GM12878 (cell line): Measurements from ENCODE around the gene HK2. TPM values are rescaled to one million over a fixed set of nuclear protein-coding genes. Genes with fewer than 3 reads are reported as not detected.

Experiments
- ATAC-seq: fragments of 200-7000 bp; cut with Tn5 transposase; 3 replicates; pipeline ENCODE4 v1.9.1; 2020; ENCODE audit warnings: mild to moderate bottlenecking, moderate library complexity
- BruUV-seq: library from RNA; stranded (reverse); fragments of 400-500 nt; replicated peaks from 2 replicates; lab custom pipeline; 2021; lab: Mats Ljungman, UMichigan
- CTCF ChIA-PET: fragments of 300-600 bp; sonication (Branson Sonifier 250); formaldehyde crosslinking; extraction: SDS; loops from one replicate; lab custom pipeline; 2021; ENCODE audit warnings: inconsistent platforms; lab: Yijun Ruan, JAX
- POLR2A ChIA-PET: fragments of 350-600 bp; formaldehyde crosslinking; extraction: SDS; loops from one replicate; lab custom pipeline; 2021; ENCODE audit warnings: inconsistent platforms; lab: Charles Lee
- RAD21 ChIA-PET: fragments of 300-600 bp; sonication (Branson Sonifier 250); formaldehyde crosslinking; loops from one replicate; lab custom pipeline; 2023; ENCODE audit warnings: antibody characterized with exemption; ENCODE audit not compliant: unreplicated experiment; lab: Charles Lee
- SMC1A ChIA-PET: fragments of 300-600 bp; sonication (Branson Sonifier 250); formaldehyde crosslinking; loops from one replicate; lab custom pipeline; 2023; ENCODE audit not compliant: unreplicated experiment, uncharacterized antibody; lab: Charles Lee
- DNase-seq: peaks from one replicate; pipeline ENCODE4 v3.0.0-alpha.2; 2011; ENCODE audit warnings: low read depth, low spot score
- FAIRE-seq: peaks from 3 replicates; lab custom pipeline; 2011; peaks lifted over from hg19 to GRCh38; lab: Jason Lieb, UNC
- H2AFZ ChIP-seq: 2 replicates; pipeline ENCODE4 v1.6.0; 2011; ENCODE audit warnings: low read depth, low read length, control low read depth; ENCODE audit not compliant: control insufficient read depth
- H3K27ac ChIP-seq: 2 replicates; pipeline ENCODE4 v1.5.1; 2011; ENCODE audit warnings: control low read depth; ENCODE audit not compliant: control insufficient read depth, insufficient read depth
- H3K27me3 ChIP-seq, 2 experiments: replicated peaks in 1 of 2; 2 replicates each; pipeline versions ENCODE4 v1.6.0 to v1.6.1; 2011; ENCODE audit warnings: low read length in 1 of 2; ENCODE audit not compliant: control insufficient read depth in 2 of 2, insufficient read depth in 2 of 2
- H3K36me3 ChIP-seq, 2 experiments: 2 replicates each; pipeline ENCODE4 v1.5.1; 2011; ENCODE audit warnings: low read length in 1 of 2; ENCODE audit not compliant: control insufficient read depth in 2 of 2, insufficient read depth in 2 of 2
- H3K4me1 ChIP-seq: 2 replicates; pipeline ENCODE4 v1.6.1; 2011; ENCODE audit warnings: mild to moderate bottlenecking, low read length, moderate library complexity, mixed read lengths; ENCODE audit not compliant: control insufficient read depth, insufficient read depth
- H3K4me2 ChIP-seq: 2 replicates; pipeline ENCODE4 v1.6.0; 2011; ENCODE audit warnings: control low read depth; ENCODE audit not compliant: control insufficient read depth, insufficient read depth
- H3K4me3 ChIP-seq: fragments of 200-600 bp; sonication (generic); 2 replicates; pipeline ENCODE4 v1.5.1; 2016
- H3K79me2 ChIP-seq: 2 replicates; pipeline ENCODE4 v1.6.0; 2011; ENCODE audit warnings: low read length; ENCODE audit not compliant: control insufficient read depth, insufficient read depth
- H3K9ac ChIP-seq: 2 replicates; pipeline ENCODE4 v1.8.0; 2011; ENCODE audit warnings: low read length, control low read depth, mixed read lengths; ENCODE audit not compliant: control insufficient read depth, insufficient read depth
- H3K9me3 ChIP-seq: replicated peaks from 3 replicates; pipeline ENCODE4 v1.5.1; 2011; ENCODE audit warnings: mild to moderate bottlenecking, low read length; ENCODE audit not compliant: control insufficient read depth, insufficient read depth
- H4K20me1 ChIP-seq: 2 replicates; pipeline ENCODE4 v1.6.0; 2011; ENCODE audit not compliant: control insufficient read depth, insufficient read depth
- ATF7 ChIP-seq: fragments of 450-650 bp; IDR thresholded peaks from 2 replicates; pipeline ENCODE4 v1.6.1; 2016; ENCODE audit warnings: low read depth, mild to moderate bottlenecking
- BACH1 ChIP-seq: fragments of 450-650 bp; IDR thresholded peaks from 2 replicates; pipeline ENCODE4 v1.6.1; 2017; ENCODE audit warnings: mild to moderate bottlenecking, borderline replicate concordance
- FOXM1 ChIP-seq: IDR thresholded peaks from 2 replicates; pipeline ENCODE4 v1.6.1; 2012; ENCODE audit warnings: low read depth, mild to moderate bottlenecking, inconsistent platforms, low read length, moderate library complexity
- HCFC1 ChIP-seq: fragments of 150-350 bp; IDR thresholded peaks from 2 replicates; pipeline ENCODE4 v1.6.1; 2014; ENCODE audit warnings: low read length
- MXI1 ChIP-seq: fragments of 150-350 bp; IDR thresholded peaks from 2 replicates; pipeline ENCODE4 v1.6.1; 2011; ENCODE audit warnings: low read depth, mild to moderate bottlenecking, inconsistent platforms, low read length, improper control_type of control experiment
- SIN3A ChIP-seq: IDR thresholded peaks from 2 replicates; pipeline ENCODE4 v1.6.1; 2012; ENCODE audit warnings: low read depth, low read length, improper control_type of control experiment
- SP1 ChIP-seq: IDR thresholded peaks from one replicate; pipeline ENCODE4 v1.6.1; 2011; ENCODE audit warnings: low read depth, low read length
- SREBF1 ChIP-seq: IDR thresholded peaks from 2 replicates; pipeline ENCODE4 v1.6.1; 2012; ENCODE audit warnings: mild to moderate bottlenecking, low read length
- WGBS: methylation state at CpG from one replicate; pipeline ENCODE4 v1.1.6; 2016; ENCODE audit warnings: low lambda C conversion rate; ENCODE audit not compliant: insufficient replicate concordance, insufficient coverage; ENCODE audit errors: missing lambda C conversion rate; 5-methylcytosine and 5-hydroxymethylcytosine counted together
- in situ Hi-C: fragments of 300-500 bp; cut with MboI; formaldehyde crosslinking; loops from 9 replicates; pipeline ENCODE4 v1.14.3; 2018; ENCODE audit warnings: mixed read lengths
- intact Hi-C: fragments of 100-400 bp; cut with micrococcal nuclease; formaldehyde crosslinking; loops from one replicate; pipeline ENCODE4 v1.14.2; 2022; ENCODE audit not compliant: unreplicated experiment
- polyA plus RNA-seq, 11 experiments: library from polyadenylated mRNA; depleted of rRNA in 4 of 11; unstranded in 6 of 11; stranded (reverse) in 5 of 11; fragments of >200 nt; fragmentation: Nextera tagmentation in 4 of 11; fragmentation: Illumina TruSeq in 1 of 11; extraction: Ambion mirVana in 4 of 11; extraction: Trizol in 1 of 11; gene quantifications; 1 replicate in 1 of 11; 2 replicates in 10 of 11; pipeline versions ENCODE4 v1.2.1 to v1.2.3, GENCODE V29; 2011 to 2016; ENCODE audit warnings: inconsistent platforms in 2 of 11, missing spikeins in 2 of 11, low read depth in 1 of 11
- total RNA-seq, 4 experiments: library from RNA; depleted of rRNA in 3 of 4; stranded (reverse); fragments of >200 nt in 3 of 4; fragmentation: Illumina TruSeq in 1 of 4; extraction: Trizol in 1 of 4; gene quantifications; 2 replicates each; pipeline versions ENCODE4 v1.2.1 to v1.2.3, GENCODE V29; 2013 to 2021
- TF ChIP-seq, protein P1 (sequence below): fragments of 450-650 bp; IDR thresholded peaks from 2 replicates; pipeline ENCODE4 v1.6.1; 2016; ENCODE audit warnings: mild to moderate bottlenecking, moderate library complexity, borderline replicate concordance
- TF ChIP-seq, protein P2 (sequence below): fragments of 450-650 bp; IDR thresholded peaks from 2 replicates; pipeline ENCODE4 v1.6.1; 2017; ENCODE audit warnings: mild to moderate bottlenecking, low read depth, inconsistent platforms; ENCODE audit not compliant: poor library complexity, severe bottlenecking

The HK2 gene
- total and polyA plus RNA-seq, 10 of the 15 experiments (the other 5 are each of a cell fraction or from before 2014, with no cell fraction given) = 5.0 to 73.1 (median 20.2) TPM

GRCh38 chr2:74834792-74835755 lies 1.1 kb downstream of the HK2 start:
- Histone ChIP-seq H3K4me3 (peak overlapping the region; percentile 76), H3K4me2 (peak overlapping the region; percentile 94), H3K27ac (peak overlapping the region; percentile 73), H3K4me1 (peaks cover 11% of the 10 kb centered on the region), H3K9me3 (no peaks in the 10 kb centered on the region), H4K20me1 (peaks cover 12% of the 10 kb centered on the region; the same call in 1 of the 2 replicates), H3K79me2 (peaks cover 55% of the 10 kb centered on the region), H3K9ac (peak overlapping the region; percentile 58), H3K36me3 (0 out of 4 replicates have a peak, but pooled peaks cover 0 to 3% of the 10 kb centered on the region in 2 experiments), H3K27me3 (no peaks in the 10 kb centered on the region), H2AFZ (peak overlapping the region; percentile 82)
- peak; percentile 77 for ATAC-seq
- BruUV-seq = TSS peak; percentile 85
- in situ Hi-C loops (no loop called here), intact Hi-C loops (loop anchor here (2.0 kb wide), 2 partner anchors 14 to 120 kb away; no protein-coding TSS in a partner anchor)
- WGBS = under 1% methylated on average over 67 of the region's 87 CpGs
- ChIA-PET POLR2A (interaction anchor here (0.9 to 2.3 kb wide), 4 partner anchors 12 to 30 kb away, joined by 3 to 6 read pairs (median 4); no protein-coding TSS in a partner anchor), RAD21 (interaction anchor here (1.2 to 6.0 kb wide), 4 partner anchors 10 to 42 kb away, joined by 4 to 49 read pairs (median 20); no protein-coding TSS in a partner anchor), SMC1A (interaction anchor here (0.7 to 6.1 kb wide), 5 partner anchors 14 to 106 kb away, joined by 3 to 68 read pairs (median 8); no protein-coding TSS in a partner anchor), CTCF (interaction anchor here (0.6 to 6.1 kb wide), 10 partner anchors 15 to 779 kb away, joined by 3 to 87 read pairs (median 3); no protein-coding TSS in a partner anchor)
- FAIRE-seq = no peak
- DNase-seq = no peak
- TF ChIP-seq HCFC1 (no peak), SREBF1 (peak; percentile 20; the same call in 1 of the 2 replicates), SIN3A (peak; percentile 94), BACH1 (peak; percentile 89), ATF7 (peak; percentile 82), SP1 (no peak), FOXM1 (no peak), MXI1 (peak; percentile 98)
- TF ChIP-seq, protein P1, sequence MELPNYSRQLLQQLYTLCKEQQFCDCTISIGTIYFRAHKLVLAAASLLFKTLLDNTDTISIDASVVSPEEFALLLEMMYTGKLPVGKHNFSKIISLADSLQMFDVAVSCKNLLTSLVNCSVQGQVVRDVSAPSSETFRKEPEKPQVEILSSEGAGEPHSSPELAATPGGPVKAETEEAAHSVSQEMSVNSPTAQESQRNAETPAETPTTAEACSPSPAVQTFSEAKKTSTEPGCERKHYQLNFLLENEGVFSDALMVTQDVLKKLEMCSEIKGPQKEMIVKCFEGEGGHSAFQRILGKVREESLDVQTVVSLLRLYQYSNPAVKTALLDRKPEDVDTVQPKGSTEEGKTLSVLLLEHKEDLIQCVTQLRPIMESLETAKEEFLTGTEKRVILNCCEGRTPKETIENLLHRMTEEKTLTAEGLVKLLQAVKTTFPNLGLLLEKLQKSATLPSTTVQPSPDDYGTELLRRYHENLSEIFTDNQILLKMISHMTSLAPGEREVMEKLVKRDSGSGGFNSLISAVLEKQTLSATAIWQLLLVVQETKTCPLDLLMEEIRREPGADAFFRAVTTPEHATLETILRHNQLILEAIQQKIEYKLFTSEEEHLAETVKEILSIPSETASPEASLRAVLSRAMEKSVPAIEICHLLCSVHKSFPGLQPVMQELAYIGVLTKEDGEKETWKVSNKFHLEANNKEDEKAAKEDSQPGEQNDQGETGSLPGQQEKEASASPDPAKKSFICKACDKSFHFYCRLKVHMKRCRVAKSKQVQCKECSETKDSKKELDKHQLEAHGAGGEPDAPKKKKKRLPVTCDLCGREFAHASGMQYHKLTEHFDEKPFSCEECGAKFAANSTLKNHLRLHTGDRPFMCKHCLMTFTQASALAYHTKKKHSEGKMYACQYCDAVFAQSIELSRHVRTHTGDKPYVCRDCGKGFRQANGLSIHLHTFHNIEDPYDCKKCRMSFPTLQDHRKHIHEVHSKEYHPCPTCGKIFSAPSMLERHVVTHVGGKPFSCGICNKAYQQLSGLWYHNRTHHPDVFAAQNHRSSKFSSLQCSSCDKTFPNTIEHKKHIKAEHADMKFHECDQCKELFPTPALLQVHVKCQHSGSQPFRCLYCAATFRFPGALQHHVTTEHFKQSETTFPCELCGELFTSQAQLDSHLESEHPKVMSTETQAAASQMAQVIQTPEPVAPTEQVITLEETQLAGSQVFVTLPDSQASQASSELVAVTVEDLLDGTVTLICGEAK = 0 out of 2 replicates have a peak, but pooled peaks have one; percentile 26
- TF ChIP-seq, protein P2, sequence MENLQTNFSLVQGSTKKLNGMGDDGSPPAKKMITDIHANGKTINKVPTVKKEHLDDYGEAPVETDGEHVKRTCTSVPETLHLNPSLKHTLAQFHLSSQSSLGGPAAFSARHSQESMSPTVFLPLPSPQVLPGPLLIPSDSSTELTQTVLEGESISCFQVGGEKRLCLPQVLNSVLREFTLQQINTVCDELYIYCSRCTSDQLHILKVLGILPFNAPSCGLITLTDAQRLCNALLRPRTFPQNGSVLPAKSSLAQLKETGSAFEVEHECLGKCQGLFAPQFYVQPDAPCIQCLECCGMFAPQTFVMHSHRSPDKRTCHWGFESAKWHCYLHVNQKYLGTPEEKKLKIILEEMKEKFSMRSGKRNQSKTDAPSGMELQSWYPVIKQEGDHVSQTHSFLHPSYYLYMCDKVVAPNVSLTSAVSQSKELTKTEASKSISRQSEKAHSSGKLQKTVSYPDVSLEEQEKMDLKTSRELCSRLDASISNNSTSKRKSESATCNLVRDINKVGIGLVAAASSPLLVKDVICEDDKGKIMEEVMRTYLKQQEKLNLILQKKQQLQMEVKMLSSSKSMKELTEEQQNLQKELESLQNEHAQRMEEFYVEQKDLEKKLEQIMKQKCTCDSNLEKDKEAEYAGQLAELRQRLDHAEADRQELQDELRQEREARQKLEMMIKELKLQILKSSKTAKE = no peak
